ENCODE results near the gene DNAL4. TPM values are rescaled to one million over a fixed set of nuclear protein-coding genes. Genes with fewer than 3 reads are reported as not detected.

Gene DNAL4
- total and polyA plus RNA-seq, 10 of the 15 experiments (the other 5 are each of a cell fraction or from before 2014, with no cell fraction given), result 0.35 to 8.5 (median 6.3) TPM; not detected in 1

- TF ChIP-seq RAD21 (IDR thresholded peaks at IDR 0.05; ENCODE audit: insufficient read depth, low read depth, low read length), result no peak
- TF ChIP-seq NFYB (IDR thresholded peaks at IDR 0.05; ENCODE audit: insufficient read depth, low read depth, low read length), result peak; percentile 84
- TF ChIP-seq RELB (IDR thresholded peaks at IDR 0.05; ENCODE audit: low read depth), result no peak
- no peak for TF ChIP-seq SUZ12 (IDR thresholded peaks at IDR 0.05; ENCODE audit: unreplicated experiment)
- TF ChIP-seq CEBPB (IDR thresholded peaks at IDR 0.05; ENCODE audit: borderline replicate concordance in 1 of 2, low read depth in 2 of 2, low read length in 2 of 2), result 0 out of 4 replicates have a peak, but pooled peaks of 1 of the 2 experiments have one; percentile 3
- TF ChIP-seq SMARCA5 (IDR thresholded peaks at IDR 0.05), result 0 out of 2 replicates have a peak, but pooled peaks have one; percentile 9
- no peak for TF ChIP-seq RELA (IDR thresholded peaks at IDR 0.05; ENCODE audit: borderline replicate concordance, partially characterized antibody)
- no peak for TF ChIP-seq HDGF (IDR thresholded peaks at IDR 0.05)
- TF ChIP-seq NRF1 (conservative IDR thresholded peaks at IDR 0.05; ENCODE audit: low read depth, low read length), result no peak; the same call in 1 of the 2 replicates
- TF ChIP-seq PKNOX1 (IDR thresholded peaks at IDR 0.05), result peak; percentile 97
- TF ChIP-seq CBFB (IDR thresholded peaks at IDR 0.05; ENCODE audit: low read depth), result no peak
- TF ChIP-seq SUPT20H (IDR thresholded peaks at IDR 0.05; ENCODE audit: borderline replicate concordance, control insufficient read depth, low read depth, low read length), result no peak
- no peak for TF ChIP-seq RBBP5 (conservative IDR thresholded peaks at IDR 0.05)
- TF ChIP-seq IKZF2 (IDR thresholded peaks at IDR 0.05), result no peak
- TF ChIP-seq ZNF24 (IDR thresholded peaks at IDR 0.05), result no peak
- TF ChIP-seq NFIC (IDR thresholded peaks at IDR 0.05; ENCODE audit: low read depth, low read length), result no peak
- no peak for TF ChIP-seq MLLT1 (IDR thresholded peaks at IDR 0.05)
- no peak for TF ChIP-seq CUX1 (IDR thresholded peaks at IDR 0.05; ENCODE audit: insufficient replicate concordance, low read depth, low read length)
- no peak for TF ChIP-seq ZNF274 (IDR thresholded peaks at IDR 0.05; ENCODE audit: insufficient read depth, insufficient read length)
- no peak for TF ChIP-seq EZH2 (IDR thresholded peaks at IDR 0.05; ENCODE audit: borderline replicate concordance, control insufficient read depth, low read depth, low read length)
- no peak for TF ChIP-seq MTA3 (IDR thresholded peaks at IDR 0.05; ENCODE audit: borderline replicate concordance, low read length)
- TF ChIP-seq BRCA1 (IDR thresholded peaks at IDR 0.05; ENCODE audit: low read depth, low read length), result no peak
These were observed 37.9 kb downstream of the DNAL4 start, which contains the start of gene SUN2 (continued) for GRCh38 chr22:38755911-38756532.
